ENCODE measurements around the gene MYOT.
A peak's percentile ranks its signal among the peaks of the same experiment; 100 is the strongest.
"Not testable (repeated sequence)": the region's sequence is repeated elsewhere in the genome, so short reads cannot be mapped to it uniquely, and the experiment has no call there.

The MYOT gene

DNA sequence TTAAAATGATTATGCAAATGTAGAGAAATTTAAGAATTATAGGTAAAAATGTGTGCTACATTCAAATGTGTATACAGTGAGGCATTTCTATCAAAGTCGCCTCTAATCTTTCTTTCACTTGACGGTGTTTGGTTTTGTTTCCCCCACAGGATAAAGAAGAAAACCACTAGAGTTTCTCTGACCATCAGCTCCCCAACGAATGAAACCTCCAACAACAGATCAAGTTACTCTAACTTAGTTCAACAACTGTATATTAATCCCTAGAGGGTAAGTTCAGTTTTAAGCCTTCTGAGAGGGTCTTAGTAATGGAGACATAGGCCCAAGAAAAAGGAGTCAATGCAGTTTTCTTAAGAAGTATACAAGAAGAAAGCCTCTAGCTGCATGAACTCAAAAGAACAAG lies 11.5 kb upstream of the MYOT start:
- DNase-seq (ENCODE audit: low read depth), result no peak

DNA sequence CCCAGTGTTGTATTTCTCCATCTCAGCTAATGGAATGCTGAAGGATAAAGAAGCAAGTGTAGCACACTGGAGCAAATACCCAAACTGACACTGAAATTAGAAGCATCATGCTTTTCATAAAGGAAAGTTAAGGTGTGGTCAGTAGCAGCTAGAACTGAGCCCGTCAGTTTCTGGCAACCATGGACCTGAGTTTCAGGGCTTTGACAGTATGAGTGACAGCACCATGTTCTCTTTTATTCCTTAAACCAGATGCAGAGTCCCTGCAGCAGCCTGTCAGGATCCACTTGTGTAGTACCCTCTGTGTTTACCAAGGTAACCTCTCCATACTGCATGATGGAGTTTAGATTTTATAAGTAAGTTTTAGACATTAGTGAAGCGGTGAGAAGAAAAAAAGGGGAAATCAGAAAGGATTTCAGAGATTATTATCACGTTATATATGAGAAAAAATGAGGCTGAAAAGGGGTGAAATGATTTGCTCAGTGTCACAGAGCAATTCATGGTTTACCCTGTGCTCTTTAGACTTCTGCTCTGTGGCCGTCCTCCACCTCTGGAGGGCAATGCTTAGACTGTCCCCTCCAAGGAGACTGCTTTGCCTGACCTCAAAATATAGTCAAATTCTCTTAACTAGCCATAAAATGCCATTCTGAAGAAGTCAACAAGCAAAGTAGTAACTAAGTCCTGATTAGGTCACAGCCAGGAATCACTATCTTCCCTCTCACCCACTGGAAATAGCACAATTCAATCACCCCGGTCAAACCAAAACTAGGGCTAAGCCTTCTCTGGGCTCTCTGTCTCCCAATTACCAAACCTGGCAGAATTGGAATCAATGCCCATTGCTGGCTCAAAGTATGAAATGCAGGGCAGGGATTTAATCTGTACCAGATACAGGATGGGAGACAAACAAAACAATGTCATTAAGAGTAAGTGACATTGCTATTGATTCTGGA lies 10.5 kb upstream of the MYOT start:
- no peak for DNase-seq (ENCODE audit: low read depth)

DNA sequence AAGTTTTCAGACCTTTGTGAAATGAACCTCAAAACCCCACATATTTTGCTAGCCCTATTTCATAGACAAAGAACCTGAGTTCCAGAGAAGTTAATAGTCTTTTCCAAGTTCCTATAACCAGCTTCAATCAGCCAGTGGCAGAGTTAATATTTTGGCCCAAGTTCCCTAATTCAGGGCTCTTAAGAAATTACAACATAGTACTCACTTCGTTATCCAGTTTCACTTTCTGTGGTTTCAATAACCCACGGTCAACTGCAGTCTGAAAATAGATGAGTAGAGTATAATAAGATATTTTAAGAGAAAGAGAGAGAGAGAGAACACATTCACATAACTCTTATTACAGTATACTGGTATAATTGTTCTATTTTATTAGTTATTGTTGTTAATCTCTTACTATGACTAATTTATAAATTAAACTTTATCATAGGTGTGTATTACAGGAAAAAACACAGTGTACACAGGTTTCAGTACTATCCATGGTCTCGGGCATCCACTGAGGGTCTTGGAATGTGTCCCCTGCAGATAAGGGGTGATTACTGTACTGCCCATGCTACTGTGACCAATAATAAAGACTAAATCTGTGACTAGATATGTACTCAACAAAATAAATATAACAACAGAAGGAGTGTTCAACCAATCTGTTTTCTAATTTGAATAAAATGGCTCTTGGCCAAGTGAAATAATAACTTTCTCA lies 9.3 kb upstream of the MYOT start:
- no peak for DNase-seq (ENCODE audit: low read depth)

DNA sequence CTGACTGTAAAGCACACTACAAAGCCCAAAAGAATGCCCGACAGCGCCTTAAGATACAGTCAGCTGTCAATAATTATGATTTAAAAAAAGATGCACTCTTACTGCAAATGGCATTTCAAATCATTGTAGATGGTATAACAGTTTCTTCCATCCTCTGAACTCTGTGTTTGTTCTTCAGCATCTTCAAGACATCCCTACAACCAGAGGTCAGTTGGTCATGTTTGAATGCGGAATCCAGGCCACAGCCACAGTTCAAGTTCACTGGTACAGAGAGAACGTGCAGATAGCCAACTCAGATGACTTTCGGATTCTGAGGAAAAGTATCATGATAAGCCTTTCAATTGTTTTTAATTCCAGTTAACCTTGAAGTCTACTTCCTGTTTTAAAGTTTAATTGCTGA lies 8.7 kb upstream of the MYOT start:
- DNase-seq (ENCODE audit: low read depth), result no peak

DNA sequence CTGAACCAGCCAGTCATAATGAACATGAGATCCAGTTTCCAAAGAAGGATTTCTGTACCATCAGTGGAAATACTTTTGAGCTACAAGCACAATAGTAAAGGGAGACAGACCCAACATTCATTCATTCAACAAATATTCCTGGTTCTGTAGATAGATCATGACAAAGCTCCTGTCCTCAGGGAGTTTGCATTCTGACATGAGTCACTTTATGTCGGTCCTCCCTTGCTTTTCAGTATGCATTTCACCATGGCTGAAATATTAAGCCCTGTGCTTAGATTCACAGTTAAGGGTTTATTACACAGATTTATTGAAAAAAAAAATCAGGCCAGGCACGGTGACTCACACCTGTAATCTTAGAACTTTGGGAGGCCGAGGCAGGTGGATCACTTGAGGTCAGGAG lies 5.4 kb upstream of the MYOT start:
- DNase-seq (ENCODE audit: low read depth), result no peak

DNA sequence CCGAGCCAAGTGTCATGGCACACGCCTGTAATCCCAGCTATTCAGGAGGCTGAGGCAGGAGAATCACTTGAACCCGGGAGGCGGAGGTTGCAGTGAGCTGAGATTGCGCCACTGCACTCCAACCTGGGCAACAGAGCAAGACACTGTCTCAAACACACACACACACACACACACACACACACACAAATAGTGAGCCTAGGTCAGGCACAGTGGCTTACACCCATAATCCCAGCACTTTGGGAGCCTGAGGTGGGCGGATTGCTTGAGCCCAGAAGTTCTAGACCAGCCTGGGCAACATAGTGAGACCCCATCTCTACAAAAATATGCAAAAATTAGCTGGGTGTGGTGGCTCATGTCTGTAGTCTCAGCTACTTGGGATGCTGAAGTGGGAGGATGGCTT lies 4.0 kb upstream of the MYOT start:
- not testable (repeated sequence) for DNase-seq (ENCODE audit: low read depth)

DNA sequence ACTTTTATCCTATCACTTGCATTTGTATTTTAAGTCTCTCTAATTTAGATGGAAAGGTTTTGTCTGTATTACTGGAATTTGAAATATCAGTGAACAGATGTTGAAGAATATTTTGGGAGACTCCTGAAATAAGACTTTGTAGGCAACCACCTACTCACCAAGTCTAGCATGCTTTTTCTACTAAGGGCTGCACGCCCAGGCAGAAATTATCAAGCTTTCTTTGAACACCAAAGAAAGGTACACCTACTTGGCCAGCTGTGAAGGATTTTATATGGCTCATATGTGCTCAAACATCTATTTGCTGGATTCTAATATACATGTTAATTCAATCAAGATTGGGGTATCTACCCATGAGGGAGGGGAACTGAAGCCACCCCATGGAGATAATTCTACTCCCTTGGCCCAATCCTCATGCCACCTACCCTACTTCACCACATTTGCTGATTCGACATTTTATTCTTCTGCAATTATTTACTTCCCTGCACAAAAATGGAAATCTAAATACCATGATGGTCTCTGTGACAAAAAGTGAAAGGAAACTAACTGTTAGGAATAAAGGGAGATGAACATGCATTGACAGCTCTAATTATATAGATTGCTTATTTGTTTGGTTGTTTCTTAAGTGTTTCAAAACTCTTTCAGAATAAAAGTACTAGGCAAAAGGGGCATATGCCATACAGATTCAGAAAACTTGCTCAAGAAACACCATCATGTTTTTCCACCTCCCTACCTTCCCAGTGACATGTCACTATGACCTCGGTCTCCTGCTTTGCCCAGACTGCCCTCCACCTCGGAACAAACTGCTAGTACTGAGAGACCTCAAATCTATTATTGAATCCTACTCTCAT lies 895 bp upstream of the MYOT start:
- no peak for DNase-seq (ENCODE audit: low read depth)

DNA sequence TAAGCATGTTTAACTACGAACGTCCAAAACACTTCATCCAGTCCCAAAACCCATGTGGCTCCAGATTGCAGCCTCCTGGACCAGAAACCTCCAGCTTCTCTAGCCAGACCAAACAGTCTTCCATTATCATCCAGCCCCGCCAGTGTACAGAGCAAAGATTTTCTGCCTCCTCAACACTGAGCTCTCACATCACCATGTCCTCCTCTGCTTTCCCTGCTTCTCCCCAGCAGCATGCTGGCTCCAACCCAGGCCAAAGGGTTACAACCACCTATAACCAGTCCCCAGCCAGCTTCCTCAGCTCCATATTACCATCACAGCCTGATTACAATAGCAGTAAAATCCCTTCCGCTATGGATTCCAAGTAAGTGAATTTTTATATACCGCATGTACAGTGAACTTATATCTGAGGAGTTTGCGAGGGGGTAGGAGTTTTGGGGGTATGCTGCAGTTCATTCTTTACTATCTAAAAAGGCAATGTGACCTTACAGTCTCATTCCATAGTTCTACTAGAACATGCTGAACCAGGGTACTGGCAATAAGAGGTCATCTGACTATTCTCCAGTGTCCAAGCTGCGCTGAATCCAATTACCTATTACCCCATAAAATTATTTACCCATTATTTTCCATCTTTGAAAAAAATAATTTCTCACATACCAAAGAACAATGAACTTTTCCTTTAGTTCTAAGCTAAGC lies 3.1 kb downstream of the MYOT start:
- DNase-seq (ENCODE audit: low read depth), result no peak

DNA sequence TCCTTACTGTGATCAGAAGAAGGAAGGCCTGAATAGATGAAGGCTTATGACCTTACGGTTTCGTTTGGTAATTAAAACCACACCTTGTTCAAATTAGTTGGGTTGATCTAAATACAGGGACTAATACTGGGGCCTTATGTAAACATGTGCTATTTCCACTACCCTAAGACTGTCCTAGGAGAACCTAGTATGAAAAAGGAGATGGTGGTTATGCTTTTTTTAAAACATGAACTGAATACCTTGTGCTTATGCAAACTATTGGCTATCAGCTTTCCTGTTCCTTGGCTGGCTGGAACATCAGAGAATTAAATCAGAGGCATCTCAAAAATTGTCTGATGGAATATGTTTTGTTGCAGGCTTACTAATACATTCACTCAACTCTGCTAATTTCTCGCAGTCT lies 3.9 kb downstream of the MYOT start:
- no peak for DNase-seq (ENCODE audit: low read depth)

DNA sequence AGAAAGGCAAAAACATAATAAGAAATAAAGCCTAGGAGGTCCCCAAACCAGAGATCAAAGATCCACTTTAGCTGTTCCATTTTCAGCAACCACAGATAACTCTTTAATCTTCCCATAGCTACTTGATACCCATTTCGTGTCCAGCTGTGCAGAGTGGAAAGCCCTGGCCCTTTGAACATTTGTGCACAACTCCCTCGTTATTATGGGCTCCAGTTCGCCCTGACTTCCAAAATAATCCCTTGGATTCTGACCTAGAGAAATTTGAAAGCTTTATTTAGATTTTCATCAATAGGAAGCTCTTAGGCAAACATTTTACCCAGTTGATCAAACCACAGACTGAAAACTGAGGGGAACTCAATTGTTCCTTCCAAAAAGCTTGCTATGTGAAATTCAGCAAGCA lies 4.8 kb downstream of the MYOT start:
- DNase-seq (ENCODE audit: low read depth), result no peak

DNA sequence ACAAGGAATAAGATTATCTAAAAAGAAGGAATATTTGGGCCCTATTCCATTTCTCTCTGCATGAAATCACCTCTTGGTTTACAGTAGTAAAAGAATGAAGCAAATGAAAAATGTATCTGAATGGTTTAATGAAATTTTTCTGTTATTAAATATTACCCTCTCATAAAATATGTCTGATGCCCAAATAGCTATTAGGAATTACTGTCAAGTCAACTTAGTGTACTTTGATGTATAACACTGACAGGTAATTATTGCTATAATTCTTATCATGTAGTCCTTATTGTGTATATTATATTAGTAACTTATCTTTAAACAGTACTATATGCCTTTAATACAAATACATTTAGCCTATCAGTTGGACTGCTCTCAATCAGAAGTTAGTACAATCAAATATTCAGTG lies 8.4 kb downstream of the MYOT start:
- no peak for DNase-seq (ENCODE audit: low read depth)

DNA sequence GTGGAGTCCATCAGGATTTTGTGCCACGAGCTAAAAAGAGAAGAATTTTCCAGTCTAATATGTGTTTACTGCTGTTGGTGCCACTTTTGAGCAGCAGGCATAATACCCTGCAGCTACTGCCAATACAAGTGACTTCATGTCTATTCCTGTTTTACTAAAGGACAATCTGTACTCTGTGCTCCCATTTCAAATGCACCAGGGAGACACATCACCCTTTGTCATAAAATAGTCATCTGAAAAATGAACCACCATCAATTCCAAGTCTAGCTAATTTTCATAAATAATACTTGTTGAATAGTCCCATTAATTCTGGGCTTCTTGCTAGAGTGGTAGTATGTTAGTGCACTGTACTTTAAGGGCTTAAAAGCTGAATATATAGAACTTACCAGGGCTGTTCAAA lies 12.7 kb downstream of the MYOT start:
- no peak for DNase-seq (ENCODE audit: low read depth)

DNA sequence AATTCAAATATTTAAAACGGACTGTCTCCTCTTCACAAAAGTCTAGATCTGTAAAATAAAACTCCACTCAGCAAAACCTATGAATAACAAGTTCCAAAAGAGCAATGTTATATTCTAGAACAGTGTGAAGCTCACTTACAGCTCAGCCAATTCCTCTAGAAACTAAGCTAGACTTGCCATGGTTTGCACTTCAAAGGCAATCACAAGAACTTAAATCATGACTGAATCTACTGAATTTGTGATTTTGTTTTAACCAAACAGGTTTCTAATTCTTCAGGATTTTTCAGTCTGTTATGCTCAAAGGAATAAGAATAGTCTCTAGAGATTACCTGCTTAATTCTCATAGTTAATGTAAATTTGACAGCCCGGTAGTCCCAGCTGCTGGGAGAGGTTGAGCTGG lies 20.2 kb downstream of the MYOT start:
- DNase-seq (ENCODE audit: low read depth), result no peak

DNA sequence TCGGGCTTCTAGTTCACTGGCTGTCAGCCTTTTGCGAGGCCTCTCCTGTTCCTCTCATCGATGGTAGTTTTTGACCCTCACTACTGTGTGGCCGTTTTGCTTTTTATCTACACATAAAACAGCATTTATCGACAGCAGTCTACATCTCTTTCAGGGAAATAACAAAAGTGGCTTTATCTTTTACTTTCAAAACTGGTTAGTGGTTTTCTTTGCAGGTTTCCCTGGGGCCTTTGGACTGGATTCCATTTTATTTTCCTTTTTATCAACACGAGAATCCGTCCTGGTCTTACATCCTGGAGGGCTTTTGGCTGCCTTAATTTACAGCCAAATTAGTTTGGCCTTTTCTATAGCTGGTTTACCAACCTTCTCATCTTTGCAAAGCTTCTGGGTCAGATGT lies 20.8 kb downstream of the MYOT start:
- no peak for DNase-seq (ENCODE audit: low read depth)

DNA sequence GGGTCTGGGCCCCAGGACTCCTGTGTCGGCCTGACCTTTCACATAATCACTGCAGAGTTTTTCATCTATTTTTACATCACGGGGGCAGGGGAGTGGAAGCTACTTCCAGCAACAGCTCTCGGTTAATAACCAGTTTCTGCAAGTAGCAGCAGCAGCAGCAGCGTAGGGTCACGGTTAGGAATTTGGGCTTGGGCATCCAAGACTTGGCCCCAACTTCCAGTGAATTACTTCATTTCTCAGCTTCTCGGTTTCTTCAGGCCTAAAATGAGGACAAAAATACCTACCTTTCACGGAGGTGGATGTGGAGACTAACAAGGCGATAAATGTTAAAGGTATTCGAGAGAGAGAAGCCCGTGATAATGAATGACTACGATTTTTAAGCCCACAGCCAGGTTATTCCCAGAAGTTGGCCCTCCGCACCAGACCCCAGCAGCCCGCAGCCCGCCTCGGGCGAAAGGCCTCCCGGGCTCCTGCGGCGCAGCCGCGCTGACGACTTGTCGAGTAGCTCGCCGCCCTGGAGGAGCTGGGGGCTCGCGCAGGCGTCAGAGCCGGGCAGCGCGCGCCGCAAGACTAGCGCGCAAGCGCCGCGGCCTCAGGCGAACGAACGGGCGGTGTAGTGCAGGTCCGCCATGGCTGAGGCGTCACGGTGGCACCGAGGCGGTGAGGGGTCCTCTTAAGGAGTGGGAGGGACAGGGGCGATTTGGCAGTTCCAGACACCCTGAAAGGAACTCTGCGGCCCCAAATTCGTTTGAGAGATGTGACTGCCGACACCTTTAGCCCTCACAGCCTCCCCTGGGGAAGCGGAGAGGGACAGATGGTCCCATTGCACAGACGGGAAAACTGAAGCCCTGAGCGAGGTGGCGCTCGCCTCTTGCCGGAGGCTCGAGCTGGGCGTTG lies 21.5 kb downstream of the MYOT start, which contains the start of gene PKD2L2:
PKD2L2 (plus strand) TSS at position 595 of the 897 bp plus-strand sequence; CDS start at position 630, 35 bp downstream.
- peak; percentile 73 for DNase-seq (ENCODE audit: low read depth)

DNA sequence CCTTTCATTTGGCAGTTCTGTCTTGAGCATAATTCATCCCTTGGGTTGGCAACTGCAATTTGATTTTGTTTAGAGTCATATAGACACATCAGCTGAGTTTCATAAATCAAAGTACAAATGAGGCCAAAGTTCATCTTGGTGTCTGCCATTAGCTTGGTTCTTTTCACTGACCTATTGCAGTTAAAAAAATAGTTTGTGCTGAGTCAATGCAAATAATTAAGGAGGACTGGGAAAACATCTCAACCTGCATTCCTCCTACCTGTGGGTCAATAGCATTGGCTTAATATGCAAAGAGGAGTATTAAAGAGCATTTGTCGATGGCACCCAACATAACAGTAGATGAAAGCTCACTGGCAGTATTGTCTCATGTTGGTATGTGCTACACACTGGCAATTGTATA lies 23.2 kb downstream of the MYOT start:
- no peak for DNase-seq (ENCODE audit: low read depth)

DNA sequence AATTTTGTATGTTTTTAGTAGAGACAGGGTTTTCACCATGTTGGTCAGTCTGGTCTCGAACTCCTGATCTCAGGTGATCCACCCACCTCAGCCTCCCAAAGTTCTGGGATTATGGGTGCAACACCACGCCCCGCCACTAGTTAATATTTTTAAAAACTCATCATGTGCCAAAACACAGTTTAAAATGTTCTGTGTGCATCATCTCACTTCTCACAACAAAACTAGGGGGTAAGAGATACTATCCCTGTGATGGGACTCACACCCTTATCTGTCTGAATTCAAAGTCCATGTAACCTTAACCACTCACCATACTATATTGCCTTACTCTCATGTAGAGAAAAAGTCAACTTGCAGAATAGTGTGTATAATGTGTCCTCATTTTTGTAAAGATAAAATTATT lies 24.2 kb downstream of the MYOT start:
- DNase-seq (ENCODE audit: low read depth), result no peak

DNA sequence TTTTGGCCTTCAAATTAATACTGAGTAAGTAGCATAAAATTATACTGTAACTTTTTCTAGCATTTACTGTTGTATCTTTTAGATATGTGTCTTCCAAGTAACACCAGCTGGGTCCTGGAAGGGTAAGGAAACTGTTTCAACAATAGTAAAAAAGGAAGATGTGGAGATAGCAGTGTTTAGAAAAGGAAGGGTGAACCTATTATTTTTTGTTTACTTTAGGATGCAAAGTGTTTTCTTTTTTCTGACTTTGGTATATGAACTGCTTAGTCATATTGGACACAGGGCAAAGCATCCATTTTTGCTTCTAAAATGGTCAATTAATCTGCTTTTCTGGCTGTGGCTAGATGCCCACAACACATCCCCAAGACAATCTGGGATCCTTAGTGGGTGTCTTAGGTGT lies 26.9 kb downstream of the MYOT start:
- no peak for DNase-seq (ENCODE audit: low read depth)

DNA sequence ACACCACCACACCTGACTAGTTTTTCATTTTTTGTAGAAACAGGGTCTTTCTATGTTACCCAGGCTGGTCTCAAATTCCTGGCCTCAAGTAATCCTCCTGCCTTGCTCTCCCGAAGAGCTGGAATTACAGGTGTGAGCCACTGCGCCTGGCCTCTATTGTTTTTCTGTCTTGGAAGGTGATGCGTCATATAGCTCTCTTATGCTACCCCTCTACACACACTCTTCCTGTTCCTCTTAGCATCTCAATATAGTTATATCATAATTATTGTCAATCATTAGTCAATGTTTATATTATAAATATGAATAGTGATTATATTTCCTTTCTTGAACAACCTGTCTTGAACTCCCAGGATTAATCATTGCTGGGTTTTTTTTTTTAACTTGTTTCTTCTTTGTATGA lies 28.9 kb downstream of the MYOT start:
- DNase-seq (ENCODE audit: low read depth), result no peak

DNA sequence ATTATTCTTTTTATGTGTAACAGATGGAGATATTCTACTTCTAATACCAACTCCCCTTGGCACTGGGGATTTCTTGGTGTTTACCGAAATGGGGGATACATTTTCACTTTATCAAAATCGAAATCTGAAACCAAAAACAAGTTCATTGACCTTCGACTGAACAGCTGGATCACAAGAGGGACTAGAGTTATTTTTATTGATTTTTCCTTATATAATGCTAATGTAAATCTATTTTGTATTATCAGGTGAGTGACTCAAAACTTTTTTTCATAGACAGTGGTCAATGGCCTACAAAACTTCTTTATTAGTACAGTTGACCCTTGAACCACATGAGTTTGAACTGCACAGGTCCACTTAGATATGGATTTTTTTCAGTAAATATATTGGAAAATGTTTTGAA lies 31.8 kb downstream of the MYOT start:
- DNase-seq (ENCODE audit: low read depth), result no peak
